H1 (cell line): ENCODE results near the gene TBK1. TPM values are rescaled to one million over a fixed set of nuclear protein-coding genes. Genes with fewer than 3 reads are reported as not detected.

ENCODE experiments used
- CTCF ChIA-PET: fragments of 300-600 bp; sonication (Branson Sonifier 250); formaldehyde crosslinking; loops from one replicate; lab custom pipeline; 2021; ENCODE audit not compliant: partially characterized antibody; lab: Charles Lee
- POLR2A ChIA-PET: fragments of 300-600 bp; sonication (Branson Sonifier 250); formaldehyde crosslinking; loops from one replicate; lab custom pipeline; 2021; ENCODE audit warnings: inconsistent platforms; ENCODE audit not compliant: partially characterized antibody; lab: Charles Lee
- DNase-seq, 2 experiments: peaks; one replicate each; pipeline versions ENCODE4 v3.0.0 to v3.0.0-alpha.2; 2010 to 2022; ENCODE audit warnings: low spot score in 2 of 2, low read depth in 1 of 2, mixed read lengths in 1 of 2
- FAIRE-seq: peaks from 2 replicates; lab custom pipeline; 2011; peaks lifted over from hg19 to GRCh38; lab: Jason Lieb, UNC
- H2AFZ ChIP-seq: 2 replicates; pipeline ENCODE4 v1.8.1; 2012; ENCODE audit warnings: low read length, inconsistent platforms
- H2AK5ac ChIP-seq: 2 replicates; pipeline ENCODE4 v1.6.1; 2013; ENCODE audit warnings: low read depth, low read length
- H2BK120ac ChIP-seq: replicated peaks from 2 replicates; pipeline ENCODE3; 2013; ENCODE audit warnings: low read depth, low read length, inconsistent platforms
- H2BK12ac ChIP-seq: 2 replicates; pipeline ENCODE4 v1.6.1; 2013; ENCODE audit warnings: low read depth, low read length
- H2BK15ac ChIP-seq: 2 replicates; pipeline ENCODE4 v1.6.1; 2013; ENCODE audit warnings: low read length
- H2BK20ac ChIP-seq: 2 replicates; pipeline ENCODE4 v1.6.1; 2013; ENCODE audit warnings: low read length
- H2BK5ac ChIP-seq: 2 replicates; pipeline ENCODE4 v1.6.1; 2013; ENCODE audit warnings: low read depth, low read length
- H3K14ac ChIP-seq: 2 replicates; pipeline ENCODE4 v1.6.1; 2013; ENCODE audit warnings: inconsistent platforms; ENCODE audit not compliant: insufficient read length
- H3K18ac ChIP-seq: 2 replicates; pipeline ENCODE4 v1.6.1; 2013; ENCODE audit warnings: low read length; ENCODE audit errors: extremely low read depth
- H3K23ac ChIP-seq: 2 replicates; pipeline ENCODE4 v1.6.1; 2013; ENCODE audit warnings: inconsistent platforms; ENCODE audit not compliant: insufficient read length
- H3K23me2 ChIP-seq: 2 replicates; pipeline ENCODE4 v1.6.1; 2013; ENCODE audit warnings: low read depth, low read length
- H3K27ac ChIP-seq: 2 replicates; pipeline ENCODE4 v1.6.1; 2011; ENCODE audit warnings: low read depth, low read length, inconsistent platforms
- H3K27me3 ChIP-seq, 4 experiments: replicated peaks in 1 of 4; 1 replicate in 1 of 4; 2 replicates in 3 of 4; pipeline versions ENCODE4 v1.6.1 to v1.8.1; 2011 to 2013; ENCODE audit warnings: low read length in 3 of 4, mild to moderate bottlenecking in 3 of 4, inconsistent platforms in 2 of 4, mixed read lengths in 2 of 4, moderate library complexity in 1 of 4; ENCODE audit not compliant: control insufficient read depth in 3 of 4, insufficient read depth in 3 of 4; ENCODE audit errors: extremely low read depth in 1 of 4
- H3K36me3 ChIP-seq, 4 experiments: 2 replicates each; pipeline versions ENCODE4 v1.6.1 to v1.8.1; 2011 to 2013; ENCODE audit warnings: mild to moderate bottlenecking in 4 of 4, low read length in 3 of 4, moderate library complexity in 2 of 4, control low read depth in 1 of 4, inconsistent platforms in 1 of 4; ENCODE audit not compliant: insufficient read depth in 4 of 4, control insufficient read depth in 2 of 4
- H3K4ac ChIP-seq: replicated peaks from 2 replicates; pipeline ENCODE3; 2013; ENCODE audit warnings: low read length, low read depth, mixed read lengths, inconsistent platforms; ENCODE audit not compliant: insufficient read length
- H3K4me1 ChIP-seq, 4 experiments: replicated peaks in 1 of 4; 1 replicate in 1 of 4; 2 replicates in 3 of 4; pipeline versions ENCODE4 v1.6.1 to v1.8.1; 2011 to 2013; ENCODE audit warnings: low read length in 3 of 4, inconsistent platforms in 2 of 4, mixed read lengths in 1 of 4; ENCODE audit not compliant: insufficient read depth in 4 of 4, control insufficient read depth in 3 of 4
- H3K4me2 ChIP-seq, 2 experiments: 2 replicates each; pipeline versions ENCODE4 v1.6.1 to v1.8.1; 2011 to 2013; ENCODE audit warnings: low read depth in 2 of 2, low read length in 2 of 2, control low read depth in 1 of 2, inconsistent platforms in 1 of 2, mild to moderate bottlenecking in 1 of 2; ENCODE audit not compliant: insufficient read depth in 1 of 2
- H3K4me3 ChIP-seq, 4 experiments: fragments of 200-600, 300-600 bp in 1 of 4; sonication (generic), shearing (Covaris generic), sonication (Bioruptor Twin) in 1 of 4; 2 replicates each; pipeline versions ENCODE4 v1.5.1 to v1.8.1; 2011 to 2016; ENCODE audit warnings: low read length in 4 of 4, low read depth in 3 of 4, control low read depth in 2 of 4, inconsistent platforms in 2 of 4, mild to moderate bottlenecking in 2 of 4, mixed read lengths in 1 of 4, moderate library complexity in 1 of 4; ENCODE audit not compliant: insufficient read depth in 2 of 4; ENCODE audit errors: extremely low read depth in 1 of 4
- H3K56ac ChIP-seq: replicated peaks from 2 replicates; pipeline ENCODE3; 2013; ENCODE audit warnings: low read depth, mild to moderate bottlenecking, mixed read lengths, low read length, inconsistent platforms; ENCODE audit not compliant: insufficient read length
- H3K79me1 ChIP-seq: 2 replicates; pipeline ENCODE4 v1.6.1; 2013; ENCODE audit warnings: low read depth, low read length, control low read depth
- H3K79me2 ChIP-seq, 2 experiments: 2 replicates each; pipeline versions ENCODE4 v1.6.1 to v1.8.1; 2012 to 2013; ENCODE audit warnings: low read length in 2 of 2, mild to moderate bottlenecking in 2 of 2, inconsistent platforms in 1 of 2; ENCODE audit not compliant: insufficient read depth in 2 of 2, control insufficient read depth in 1 of 2
- H3K9ac ChIP-seq, 4 experiments: replicated peaks in 1 of 4; 1 replicate in 1 of 4; 2 replicates in 3 of 4; pipeline versions ENCODE4 v1.6.1 to v1.8.1; 2011 to 2013; ENCODE audit warnings: low read depth in 3 of 4, low read length in 3 of 4, control low read depth in 2 of 4, mild to moderate bottlenecking in 2 of 4, moderate library complexity in 2 of 4, inconsistent platforms in 1 of 4; ENCODE audit errors: extremely low read depth in 1 of 4
- H3K9me3 ChIP-seq, 2 experiments: 2 replicates each; pipeline versions ENCODE4 v1.6.1 to v1.8.1; 2012 to 2013; ENCODE audit warnings: mild to moderate bottlenecking in 2 of 2, moderate library complexity in 2 of 2, control low read depth in 1 of 2, inconsistent platforms in 1 of 2, low read depth in 1 of 2, low read length in 1 of 2, mixed read lengths in 1 of 2; ENCODE audit not compliant: insufficient read depth in 2 of 2
- H4K20me1 ChIP-seq, 2 experiments: replicated peaks in 1 of 2; 2 replicates each; pipeline versions ENCODE3 to v1.8.1; 2011 to 2013; ENCODE audit warnings: inconsistent platforms in 2 of 2, low read length in 2 of 2, mild to moderate bottlenecking in 1 of 2; ENCODE audit not compliant: insufficient read depth in 2 of 2, control insufficient read depth in 1 of 2
- H4K5ac ChIP-seq: 2 replicates; pipeline ENCODE4 v1.6.1; 2013; ENCODE audit warnings: low read length, low read depth, mixed read lengths, inconsistent platforms; ENCODE audit not compliant: insufficient read length
- H4K8ac ChIP-seq: 2 replicates; pipeline ENCODE4 v1.8.0; 2013; ENCODE audit warnings: mild to moderate bottlenecking, moderate library complexity, low read length, inconsistent platforms; ENCODE audit not compliant: insufficient read depth; ENCODE audit errors: extremely low read depth
- H4K91ac ChIP-seq: replicated peaks from 2 replicates; pipeline ENCODE3; 2013; ENCODE audit warnings: low read length, mixed read lengths, inconsistent platforms; ENCODE audit not compliant: insufficient read length
- BCL11A ChIP-seq, 2 experiments: IDR thresholded peaks; one replicate each; pipeline ENCODE4 v1.6.1; 2011; ENCODE audit warnings: low read depth in 2 of 2, low read length in 2 of 2, mild to moderate bottlenecking in 2 of 2
- CHD1 ChIP-seq: IDR thresholded peaks from 2 replicates; pipeline ENCODE4 v1.6.1; 2012; ENCODE audit warnings: low read depth, low read length, improper control_type of control experiment
- CREB1 ChIP-seq: IDR thresholded peaks from 2 replicates; pipeline ENCODE4 v1.6.1; 2012; ENCODE audit warnings: inconsistent platforms
- MAFK ChIP-seq: IDR thresholded peaks from 2 replicates; pipeline ENCODE4 v1.6.1; 2012; ENCODE audit warnings: low read depth, mild to moderate bottlenecking, improper control_type of control experiment, low read length
- TAF7 ChIP-seq: optimal IDR thresholded peaks from 2 replicates; pipeline ENCODE3; 2011; ENCODE audit warnings: low read depth, mild to moderate bottlenecking, inconsistent platforms, low read length, moderate library complexity, borderline replicate concordance
- TBP ChIP-seq: IDR thresholded peaks from 2 replicates; pipeline ENCODE4 v1.6.1; 2011; ENCODE audit warnings: low read depth, low read length, improper control_type of control experiment
- ZNF274 ChIP-seq: IDR thresholded peaks from 2 replicates; pipeline ENCODE4 v1.7.0; 2012; ENCODE audit warnings: low read length, borderline replicate concordance; ENCODE audit errors: extremely low read depth
- WGBS, 2 experiments: shearing (Covaris generic) in 1 of 2; methylation state at CpG; one replicate each; pipeline versions ENCODE4 v1.1.6 to v1.1.7; 2013 to 2015; ENCODE audit warnings: low lambda C conversion rate in 2 of 2, mixed read lengths in 2 of 2, inconsistent platforms in 1 of 2, low coverage in 1 of 2, missing lambda C conversion rate in 1 of 2; ENCODE audit not compliant: insufficient replicate concordance in 2 of 2, insufficient coverage in 1 of 2, insufficient read length in 1 of 2; ENCODE audit errors: extremely low coverage in 1 of 2, missing lambda C conversion rate in 1 of 2; 5-methylcytosine and 5-hydroxymethylcytosine counted together
- polyA plus RNA-seq, 7 experiments: library from polyadenylated mRNA; depleted of rRNA in 3 of 7; stranded (reverse) in 5 of 7; unstranded in 2 of 7; fragments of >200 nt in 5 of 7; fragments of 200-250 nt in 2 of 7; gene quantifications; 1 replicate in 5 of 7; 2 replicates in 1 of 7; 4 replicates in 1 of 7; pipeline versions ENCODE4 v1.2.1 to v1.2.3, GENCODE V29; 2011 to 2013; ENCODE audit warnings: missing spikeins in 2 of 7, mixed read lengths in 2 of 7
- total RNA-seq: library from RNA; stranded (reverse); fragmentation: NEBNext Ultra II Directional; extraction: Animal tissue kit (Norgen Biotek cat#: 25700); gene quantifications from 2 replicates; pipeline ENCODE4 v1.2.1, GENCODE V29; 2021

Gene TBK1
- total and polyA plus RNA-seq, 2 of the 8 experiments (the other 6 are each of a cell fraction or from before 2014, with no cell fraction given) = 5.3 to 20.4 TPM

- no peak overlapping the region for H4K8ac ChIP-seq
- H3K23me2 ChIP-seq = no peaks in the 10 kb centered on the region
- no peaks in the 10 kb centered on the region for H3K9me3 ChIP-seq
- POLR2A ChIA-PET = interaction anchor here (0.9 to 9.2 kb wide), 9 partner anchors 10 to 22 kb away, joined by 3 to 100 read pairs (median 4); no protein-coding TSS in a partner anchor
- H3K18ac ChIP-seq = no peak overlapping the region
- no peak overlapping the region for H3K23ac ChIP-seq
- H3K4me2 ChIP-seq = no peak overlapping the region
- no peak overlapping the region for H2BK120ac ChIP-seq
- DNase-seq = no peak
- no peak for FAIRE-seq
- no peak overlapping the region for H2BK15ac ChIP-seq
- H4K5ac ChIP-seq = no peak overlapping the region
- H4K91ac ChIP-seq = no peak overlapping the region
- no peak overlapping the region for H3K14ac ChIP-seq
- no peak overlapping the region for H3K27ac ChIP-seq
- H3K4me3 ChIP-seq = no peak overlapping the region
- no peak overlapping the region for H2AFZ ChIP-seq
- no peaks in the 10 kb centered on the region for H3K79me1 ChIP-seq
- H3K56ac ChIP-seq = no peak overlapping the region
- no peak overlapping the region for H2BK5ac ChIP-seq
- no peaks in the 10 kb centered on the region for H3K4me1 ChIP-seq
- TF ChIP-seq TBP = no peak
- TF ChIP-seq BCL11A (IDR thresholded peaks at IDR 0.05; ENCODE audit: low read depth in 2 of 2, low read length in 2 of 2) = no peak
- TF ChIP-seq CREB1 = no peak
- TF ChIP-seq ZNF274 = no peak
- TF ChIP-seq CHD1 = no peak
- TF ChIP-seq MAFK = no peak
- TF ChIP-seq TAF7 = no peak
- 83% methylated on average over 1 of the region's 1 CpG; no CpG with 5 or more reads in 1 of the 2 experiments for WGBS, 2 experiments
- H3K79me2 ChIP-seq = no peaks in the 10 kb centered on the region
- no peaks in the 10 kb centered on the region for H3K27me3 ChIP-seq
- CTCF ChIA-PET = no interaction called here
- no peak overlapping the region for H2AK5ac ChIP-seq
- H2BK12ac ChIP-seq = no peak overlapping the region
- no peak overlapping the region for H3K4ac ChIP-seq
- H3K36me3 ChIP-seq = peaks cover 45 to 100% (median 84%) of the 10 kb centered on the region in 4 experiments
- H2BK20ac ChIP-seq = no peak overlapping the region
- H4K20me1 ChIP-seq = peaks cover 1 to 5% of the 10 kb centered on the region in 2 experiments
- H3K9ac ChIP-seq = no peak overlapping the region
These were observed 23.9 kb upstream of the TBK1 start for GRCh38 chr12:64427988-64428387.
